Sigmoid colon (tissue), 7 donors: ENCODE data around the gene MRPS5. TPM values are rescaled to one million over a fixed set of nuclear protein-coding genes. Genes with fewer than 3 reads are reported as not detected.
"Not testable (repeated sequence)": the region's sequence is repeated elsewhere in the genome, so short reads cannot be mapped to it uniquely, and the experiment has no call there.

Experiments
- DNase-seq: peaks from one replicate; pipeline ENCODE4 v3.0.0-alpha.2; 2019
- H3K27ac ChIP-seq, 4 donors: fragments of 200-600 bp; sonication (generic); one replicate each; pipeline ENCODE4 v1.5.1; 2016 to 2019; ENCODE audit warnings: mild to moderate bottlenecking in 1 of 4
- H3K27me3 ChIP-seq, 3 donors: fragments of 200-600 bp; sonication (generic); one replicate each; pipeline ENCODE4 v1.5.1; 2019; ENCODE audit warnings: mild to moderate bottlenecking in 1 of 3
- H3K36me3 ChIP-seq, 4 donors: fragments of 200-600 bp; sonication (generic); one replicate each; pipeline ENCODE4 v1.5.1; 2016 to 2019
- H3K4me1 ChIP-seq, 4 donors: fragments of 200-600 bp; sonication (generic); one replicate each; pipeline ENCODE4 v1.5.1; 2017 to 2019
- H3K4me3 ChIP-seq, 4 donors: fragments of 200-600 bp; sonication (generic); one replicate each; pipeline ENCODE4 v1.5.1; 2017 to 2019; ENCODE audit warnings: mild to moderate bottlenecking in 2 of 4, moderate library complexity in 1 of 4
- H3K9me3 ChIP-seq, 4 donors: fragments of 200-600 bp in 3 of 4; sonication (generic) in 3 of 4; one replicate each; pipeline versions ENCODE4 v1.5.1 to v1.6.1; 2013 to 2019
- CTCF ChIP-seq, 4 experiments: fragments of 450-650 bp in 3 of 4; fragments of 200-600 bp in 1 of 4; IDR thresholded peaks; one replicate each; pipeline ENCODE4 v1.5.1; 2016 to 2019; ENCODE audit warnings: antibody characterized with exemption in 4 of 4, mild to moderate bottlenecking in 3 of 4, moderate library complexity in 2 of 4
- EP300 ChIP-seq, 4 donors: sonication (generic); formaldehyde crosslinking; IDR thresholded peaks; one replicate each; pipeline ENCODE4 v1.6.1; 2017; ENCODE audit warnings: antibody characterized with exemption in 4 of 4
- POLR2A ChIP-seq, 2 donors: fragments of 450-650 bp; IDR thresholded peaks; one replicate each; pipeline ENCODE4 v1.6.1; 2016; ENCODE audit warnings: antibody characterized with exemption in 2 of 2, mild to moderate bottlenecking in 2 of 2, moderate library complexity in 2 of 2
- POLR2AphosphoS5 ChIP-seq, 4 donors: sonication (generic); formaldehyde crosslinking; IDR thresholded peaks; one replicate each; pipeline ENCODE4 v1.6.1; 2017; ENCODE audit warnings: antibody characterized with exemption in 4 of 4
- WGBS, 2 donors: extraction: QIAGEN DNeasy Blood & Tissue Kit; methylation state at CpG; one replicate each; pipeline ENCODE4 v1.1.7; 2013; 5-methylcytosine and 5-hydroxymethylcytosine counted together
- intact Hi-C: fragments of 100-400 bp; cut with DNase I; formaldehyde crosslinking; loops from one replicate; pipeline ENCODE4 v1.15.1; 2023
- polyA plus RNA-seq, 3 donors: library from polyadenylated mRNA; stranded (reverse); fragments of 200-250 nt; gene quantifications; one replicate each; pipeline ENCODE4 v1.2.3, GENCODE V29; 2013
- total RNA-seq, 4 donors: library from RNA; depleted of rRNA; stranded (reverse); fragments of >200 nt; gene quantifications; one replicate each; pipeline ENCODE4 v1.1.0, GENCODE V29; 2016
- donor health status: healthy with polysubstance abuse.
- donor health status: Bipolar disorder and iron deficiency.
- donor health status: healthy.

MRPS5 gene
- total and polyA plus RNA-seq, 7 donors: 43.5 to 78.3 (median 55.9) TPM

- Histone ChIP-seq H3K27ac (no peak overlapping the region), H3K27me3 (no peaks in the 10 kb centered on the region), H3K4me1 (no peaks in the 10 kb centered on the region), H3K4me3 (no peak overlapping the region), H3K36me3 (peaks cover 3 to 78% (median 39%) of the 10 kb centered on the region in 4 donors), H3K9me3 (no peaks in the 10 kb centered on the region)
- no peak for TF ChIP-seq POLR2AphosphoS5 (IDR thresholded peaks at IDR 0.05)
- no peak for TF ChIP-seq POLR2A (IDR thresholded peaks at IDR 0.05)
- no peak for TF ChIP-seq CTCF (IDR thresholded peaks at IDR 0.05)
- no peak for TF ChIP-seq EP300 (IDR thresholded peaks at IDR 0.05)
- intact Hi-C loops: no loop called here
- WGBS, 2 donors: 94 to 97% methylated on average over 2 of the region's 2 CpGs
- no peak for DNase-seq
Observed at GRCh38 chr2:95099910-95100309, 21.7 kb downstream of the MRPS5 start.

GRCh38 chr2:95098273-95098672 is 23.3 kb downstream of the MRPS5 start:
- peaks cover 3 to 69% (median 30%) of the 10 kb centered on the region in 4 donors for H3K36me3 ChIP-seq
- H3K9me3 ChIP-seq, intact Hi-C loops: not testable (repeated sequence)

GRCh38 chr2:95091885-95092555 is 29.6 kb downstream of the MRPS5 start:
- Histone ChIP-seq H3K9me3 (no peaks in the 10 kb centered on the region), H3K27me3 (no peaks in the 10 kb centered on the region), H3K36me3 (peaks cover 9 to 68% (median 31%) of the 10 kb centered on the region in 4 donors), H3K4me3 (no peak overlapping the region), H3K4me1 (no peaks in the 10 kb centered on the region), H3K27ac (no peak overlapping the region)
- TF ChIP-seq POLR2AphosphoS5 (IDR thresholded peaks at IDR 0.05) (no peak), POLR2A (IDR thresholded peaks at IDR 0.05) (no peak), EP300 (IDR thresholded peaks at IDR 0.05) (no peak), CTCF (IDR thresholded peaks at IDR 0.05) (no peak)
- DNase-seq: no peak
- 91 to 96% methylated on average over 6 of the region's 6 CpGs for WGBS, 2 donors
- intact Hi-C loops: no loop called here

More at GRCh38 chr2:95098273-95098672, 23.3 kb downstream of the MRPS5 start:
- DNase-seq, H3K4me3 ChIP-seq, H3K27me3 ChIP-seq, H3K4me1 ChIP-seq, H3K27ac ChIP-seq: not testable (repeated sequence)
- 97 to 98% methylated on average over 5 of the region's 5 CpGs for WGBS, 2 donors

- Histone ChIP-seq H3K9me3 (no peaks in the 10 kb centered on the region), H3K36me3 (peaks cover 20 to 73% (median 35%) of the 10 kb centered on the region in 4 donors), H3K27me3 (no peaks in the 10 kb centered on the region), H3K27ac (no peak overlapping the region), H3K4me3 (no peak overlapping the region), H3K4me1 (no peaks in the 10 kb centered on the region)
- DNase-seq: no peak
- intact Hi-C loops: no loop called here
- WGBS, 2 donors: 93 to 96% methylated on average over 5 of the region's 5 CpGs
- TF ChIP-seq EP300 (IDR thresholded peaks at IDR 0.05): no peak
- TF ChIP-seq POLR2AphosphoS5 (IDR thresholded peaks at IDR 0.05): no peak
- TF ChIP-seq POLR2A (IDR thresholded peaks at IDR 0.05): no peak
- TF ChIP-seq CTCF (IDR thresholded peaks at IDR 0.05): no peak
Observed at GRCh38 chr2:95087379-95087778, 34.2 kb downstream of the MRPS5 start.

- Histone ChIP-seq H3K4me1 (peaks cover 0 to 2% (median 0%) of the 10 kb centered on the region in 4 donors), H3K36me3 (peaks cover 20 to 60% (median 26%) of the 10 kb centered on the region in 4 donors), H3K9me3 (no peaks in the 10 kb centered on the region), H3K27ac (no peak overlapping the region), H3K27me3 (no peaks in the 10 kb centered on the region), H3K4me3 (no peak overlapping the region)
- no peak for DNase-seq
- TF ChIP-seq POLR2AphosphoS5 (IDR thresholded peaks at IDR 0.05): no peak
- no peak for TF ChIP-seq POLR2A (IDR thresholded peaks at IDR 0.05)
- no peak for TF ChIP-seq EP300 (IDR thresholded peaks at IDR 0.05)
- no peak for TF ChIP-seq CTCF (IDR thresholded peaks at IDR 0.05)
- intact Hi-C loops: no loop called here
- WGBS, 2 donors: 34 to 77% methylated on average over 1 of the region's 1 CpG
Observed at GRCh38 chr2:95086017-95086416, 35.6 kb downstream of the MRPS5 start.
